Measurements from ENCODE around the gene TMCO4. TPM values are rescaled to one million over a fixed set of nuclear protein-coding genes. Genes with fewer than 3 reads are reported as not detected.

The TMCO4 gene
- total and polyA plus RNA-seq, 4 experiments from 2014 or later, result 14.9 to 32.7 (median 22.7) TPM

GRCh38 chr1:19837866-19838265 is 38.1 kb upstream of the TMCO4 start:
- no peak for DNase-seq
- H3K9me3 ChIP-seq (ENCODE audit: control insufficient read depth in 1 of 2, low read length in 2 of 2), result no peaks in the 10 kb centered on the region
- Mint-ChIP-seq H3K36me3 (no peaks in the 10 kb centered on the region), H3K9me3 (no peaks in the 10 kb centered on the region), H3K27ac (no peak overlapping the region), H3K27me3 (peaks cover 12 to 16% of the 10 kb centered on the region in 2 donors), H3K4me3 (no peak overlapping the region), H3K4me1 (peaks cover 0 to 2% (median 0%) of the 10 kb centered on the region in 4 donors)
- no peak overlapping the region for H3K4me3 ChIP-seq (ENCODE audit: low read length in 2 of 2)
- ChIA-PET CTCF (ENCODE audit: partially characterized antibody) (no interaction called here), POLR2A (ENCODE audit: partially characterized antibody) (no interaction called here)
- no peaks in the 10 kb centered on the region for H3K27me3 ChIP-seq (ENCODE audit: insufficient read depth, low read length)
- intact Hi-C loops (cut with micrococcal nuclease), result no loop called here
- H3K36me3 ChIP-seq (ENCODE audit: insufficient read depth, low read length), result no peaks in the 10 kb centered on the region
- H3K27ac ChIP-seq (ENCODE audit: low read depth, low read length), result no peak overlapping the region
- no peaks in the 10 kb centered on the region for H3K4me1 ChIP-seq (ENCODE audit: insufficient read depth, low read length)

- Histone ChIP-seq H3K27me3 (ENCODE audit: insufficient read depth, low read length) (no peaks in the 10 kb centered on the region), H3K4me1 (ENCODE audit: insufficient read depth, low read length) (no peaks in the 10 kb centered on the region), H3K9me3 (ENCODE audit: control insufficient read depth in 1 of 2, low read length in 2 of 2) (no peaks in the 10 kb centered on the region), H3K4me3 (ENCODE audit: low read length in 2 of 2) (no peak overlapping the region), H3K27ac (ENCODE audit: low read depth, low read length) (no peak overlapping the region), H3K36me3 (ENCODE audit: insufficient read depth, low read length) (no peaks in the 10 kb centered on the region)
- DNase-seq, result no peak
- peaks cover 0 to 7% (median 3%) of the 10 kb centered on the region in 8 donors for H3K9me3 Mint-ChIP-seq
- no peaks in the 10 kb centered on the region for H3K36me3 Mint-ChIP-seq
- ChIA-PET POLR2A (ENCODE audit: partially characterized antibody) (no interaction called here), CTCF (ENCODE audit: partially characterized antibody) (no interaction called here)
- intact Hi-C loops (cut with micrococcal nuclease), result no loop called here
- no peak overlapping the region for H3K4me3 Mint-ChIP-seq
- peak overlapping the region in 1 of 7 donors; percentile 32 for H3K27ac Mint-ChIP-seq
- peaks cover 0 to 2% (median 0%) of the 10 kb centered on the region in 4 donors for H3K4me1 Mint-ChIP-seq
- H3K27me3 Mint-ChIP-seq, result peaks cover 29 to 30% of the 10 kb centered on the region in 2 donors
Measured at GRCh38 chr1:19835578-19835977, 35.9 kb upstream of the TMCO4 start.

GRCh38 chr1:19831441-19831840 is 31.7 kb upstream of the TMCO4 start:
- Mint-ChIP-seq H3K27ac (no peak overlapping the region), H3K9me3 (peaks cover 0 to 7% (median 3%) of the 10 kb centered on the region in 8 donors), H3K4me1 (no peaks in the 10 kb centered on the region), H3K36me3 (no peaks in the 10 kb centered on the region), H3K27me3 (peaks cover 35 to 36% of the 10 kb centered on the region in 2 donors), H3K4me3 (no peak overlapping the region)
- intact Hi-C loops (cut with micrococcal nuclease), result no loop called here
- ChIA-PET CTCF (ENCODE audit: partially characterized antibody) (no interaction called here), POLR2A (ENCODE audit: partially characterized antibody) (no interaction called here)
- Histone ChIP-seq H3K27me3 (ENCODE audit: insufficient read depth, low read length) (no peaks in the 10 kb centered on the region), H3K36me3 (ENCODE audit: insufficient read depth, low read length) (no peaks in the 10 kb centered on the region), H3K9me3 (ENCODE audit: control insufficient read depth in 1 of 2, low read length in 2 of 2) (no peaks in the 10 kb centered on the region), H3K27ac (ENCODE audit: low read depth, low read length) (no peak overlapping the region), H3K4me3 (ENCODE audit: low read length in 2 of 2) (no peak overlapping the region), H3K4me1 (ENCODE audit: insufficient read depth, low read length) (no peaks in the 10 kb centered on the region)
- DNase-seq, result no peak

- H3K4me3 Mint-ChIP-seq, result no peak overlapping the region
- ChIA-PET CTCF (ENCODE audit: partially characterized antibody) (no interaction called here), POLR2A (ENCODE audit: partially characterized antibody) (no interaction called here)
- intact Hi-C loops (cut with micrococcal nuclease), result no loop called here
- H3K4me1 Mint-ChIP-seq, result peaks cover 0 to 3% (median 1%) of the 10 kb centered on the region in 4 donors
- Histone ChIP-seq H3K27ac (ENCODE audit: low read depth, low read length) (no peak overlapping the region), H3K27me3 (ENCODE audit: insufficient read depth, low read length) (no peaks in the 10 kb centered on the region), H3K36me3 (ENCODE audit: insufficient read depth, low read length) (no peaks in the 10 kb centered on the region), H3K4me3 (ENCODE audit: low read length in 2 of 2) (no peak overlapping the region), H3K4me1 (ENCODE audit: insufficient read depth, low read length) (no peaks in the 10 kb centered on the region), H3K9me3 (ENCODE audit: control insufficient read depth in 1 of 2, low read length in 2 of 2) (no peaks in the 10 kb centered on the region)
- no peaks in the 10 kb centered on the region for H3K36me3 Mint-ChIP-seq
- peaks cover 0 to 7% (median 3%) of the 10 kb centered on the region in 8 donors for H3K9me3 Mint-ChIP-seq
- H3K27me3 Mint-ChIP-seq, result peaks cover 28 to 35% of the 10 kb centered on the region in 2 donors
- no peak for DNase-seq
- H3K27ac Mint-ChIP-seq, result no peak overlapping the region
Measured at GRCh38 chr1:19828546-19828945, 28.8 kb upstream of the TMCO4 start.

GRCh38 chr1:19825298-19825697 is 25.6 kb upstream of the TMCO4 start:
- no peak overlapping the region for H3K27ac Mint-ChIP-seq
- Histone ChIP-seq H3K4me3 (ENCODE audit: low read length in 2 of 2) (no peak overlapping the region), H3K27ac (ENCODE audit: low read depth, low read length) (no peak overlapping the region), H3K27me3 (ENCODE audit: insufficient read depth, low read length) (no peaks in the 10 kb centered on the region), H3K4me1 (ENCODE audit: insufficient read depth, low read length) (no peaks in the 10 kb centered on the region), H3K36me3 (ENCODE audit: insufficient read depth, low read length) (no peaks in the 10 kb centered on the region), H3K9me3 (ENCODE audit: control insufficient read depth in 1 of 2, low read length in 2 of 2) (no peaks in the 10 kb centered on the region)
- ChIA-PET CTCF (ENCODE audit: partially characterized antibody) (no interaction called here), POLR2A (ENCODE audit: partially characterized antibody) (no interaction called here)
- peaks cover 0 to 3% (median 1%) of the 10 kb centered on the region in 4 donors for H3K4me1 Mint-ChIP-seq
- no peaks in the 10 kb centered on the region for H3K36me3 Mint-ChIP-seq
- peaks cover 9 to 18% of the 10 kb centered on the region in 2 donors for H3K27me3 Mint-ChIP-seq
- no peak overlapping the region for H3K4me3 Mint-ChIP-seq
- H3K9me3 Mint-ChIP-seq, result peaks cover 0 to 3% (median 0%) of the 10 kb centered on the region in 8 donors
- DNase-seq, result no peak
- intact Hi-C loops (cut with micrococcal nuclease), result no loop called here

GRCh38 chr1:19824541-19824940 is 24.8 kb upstream of the TMCO4 start:
- ChIA-PET CTCF (ENCODE audit: partially characterized antibody) (no interaction called here), POLR2A (ENCODE audit: partially characterized antibody) (no interaction called here)
- Histone ChIP-seq H3K4me3 (ENCODE audit: low read length in 2 of 2) (no peak overlapping the region), H3K4me1 (ENCODE audit: insufficient read depth, low read length) (no peaks in the 10 kb centered on the region), H3K27ac (ENCODE audit: low read depth, low read length) (no peak overlapping the region), H3K36me3 (ENCODE audit: insufficient read depth, low read length) (no peaks in the 10 kb centered on the region), H3K27me3 (ENCODE audit: insufficient read depth, low read length) (no peaks in the 10 kb centered on the region), H3K9me3 (ENCODE audit: control insufficient read depth in 1 of 2, low read length in 2 of 2) (no peaks in the 10 kb centered on the region)
- no peak for DNase-seq
- Mint-ChIP-seq H3K4me3 (no peak overlapping the region), H3K27ac (no peak overlapping the region), H3K27me3 (peaks cover 7 to 18% of the 10 kb centered on the region in 2 donors), H3K4me1 (peaks cover 0 to 3% (median 1%) of the 10 kb centered on the region in 4 donors), H3K36me3 (no peaks in the 10 kb centered on the region), H3K9me3 (peaks cover 0 to 3% (median 0%) of the 10 kb centered on the region in 8 donors)
- intact Hi-C loops (cut with micrococcal nuclease), result no loop called here

GRCh38 chr1:19824036-19824435 is 24.3 kb upstream of the TMCO4 start:
- Histone ChIP-seq H3K36me3 (ENCODE audit: insufficient read depth, low read length) (no peaks in the 10 kb centered on the region), H3K27me3 (ENCODE audit: insufficient read depth, low read length) (no peaks in the 10 kb centered on the region), H3K27ac (ENCODE audit: low read depth, low read length) (no peak overlapping the region), H3K4me1 (ENCODE audit: insufficient read depth, low read length) (no peaks in the 10 kb centered on the region), H3K4me3 (ENCODE audit: low read length in 2 of 2) (no peak overlapping the region), H3K9me3 (ENCODE audit: control insufficient read depth in 1 of 2, low read length in 2 of 2) (no peaks in the 10 kb centered on the region)
- no peak overlapping the region for H3K4me3 Mint-ChIP-seq
- intact Hi-C loops (cut with micrococcal nuclease), result no loop called here
- H3K4me1 Mint-ChIP-seq, result peaks cover 0 to 3% (median 1%) of the 10 kb centered on the region in 4 donors
- H3K27ac Mint-ChIP-seq, result no peak overlapping the region
- DNase-seq, result no peak
- POLR2A ChIA-PET (ENCODE audit: partially characterized antibody), result no interaction called here
- peaks cover 2 to 14% of the 10 kb centered on the region in 2 donors for H3K27me3 Mint-ChIP-seq
- CTCF ChIA-PET (ENCODE audit: partially characterized antibody), result no interaction called here
- no peaks in the 10 kb centered on the region for H3K36me3 Mint-ChIP-seq
- peaks cover 0 to 3% (median 0%) of the 10 kb centered on the region in 8 donors for H3K9me3 Mint-ChIP-seq

GRCh38 chr1:19819701-19820100 is 20.0 kb upstream of the TMCO4 start:
- H3K27ac Mint-ChIP-seq, result no peak overlapping the region
- intact Hi-C loops (cut with micrococcal nuclease), result no loop called here
- H3K4me1 ChIP-seq (ENCODE audit: insufficient read depth, low read length), result no peaks in the 10 kb centered on the region
- no peak overlapping the region for H3K4me3 Mint-ChIP-seq
- H3K4me3 ChIP-seq (ENCODE audit: low read length in 2 of 2), result no peak overlapping the region
- DNase-seq, result no peak
- H3K9me3 Mint-ChIP-seq, result no peaks in the 10 kb centered on the region
- H3K36me3 ChIP-seq (ENCODE audit: insufficient read depth, low read length), result no peaks in the 10 kb centered on the region
- H3K36me3 Mint-ChIP-seq, result no peaks in the 10 kb centered on the region
- H3K4me1 Mint-ChIP-seq, result peaks cover 0 to 1% (median under 1%) of the 10 kb centered on the region in 4 donors
- H3K27me3 Mint-ChIP-seq, result peaks cover 0 to 2% of the 10 kb centered on the region in 2 donors
- POLR2A ChIA-PET (ENCODE audit: partially characterized antibody), result no interaction called here
- H3K27me3 ChIP-seq (ENCODE audit: insufficient read depth, low read length), result no peaks in the 10 kb centered on the region
- no peaks in the 10 kb centered on the region for H3K9me3 ChIP-seq (ENCODE audit: control insufficient read depth in 1 of 2, low read length in 2 of 2)
- H3K27ac ChIP-seq (ENCODE audit: low read depth, low read length), result no peak overlapping the region
- CTCF ChIA-PET (ENCODE audit: partially characterized antibody), result no interaction called here
